ENCODE measurements around the gene UGCG. TPM values are rescaled to one million over a fixed set of nuclear protein-coding genes. Genes with fewer than 3 reads are reported as not detected.

Gene UGCG
- total and polyA plus RNA-seq, 2 donors (not counting 1 experiment from before 2014, with no cell fraction given): 23.9 to 53.5 TPM

GRCh38 chr9:111914749-111915424 lies 18.3 kb downstream of the UGCG start:
- intact Hi-C loops (cut with micrococcal nuclease): no loop called here

More at GRCh38 chr9:111914749-111915424, 18.3 kb downstream of the UGCG start:
- peak overlapping the region; percentile 86 for H3K27ac Mint-ChIP-seq
- H3K9me3 Mint-ChIP-seq (ENCODE audit: insufficient read depth): no peaks in the 10 kb centered on the region
- DNase-seq (no peak), ATAC-seq (ENCODE audit: low read depth) (no peak)
- H3K4me3 Mint-ChIP-seq: peak overlapping the region; percentile 55
- peaks cover 77% of the 10 kb centered on the region for H3K4me1 Mint-ChIP-seq
- Histone ChIP-seq H3K79me2 (ENCODE audit: control insufficient read depth, insufficient read depth, low read length) (peaks cover 97% of the 10 kb centered on the region), H4K20me1 (ENCODE audit: control insufficient read depth, insufficient read depth, low read length, poor library complexity, severe bottlenecking) (peaks cover 80% of the 10 kb centered on the region), H3K4me2 (replicated peaks; ENCODE audit: low read depth, low read length, poor library complexity, severe bottlenecking) (peak overlapping the region; percentile 36), H3K27me3 (replicated peaks in 1 of 4; ENCODE audit: control extremely low read depth in 1 of 4, control insufficient read depth in 3 of 4, insufficient read depth in 4 of 4, low read length in 3 of 4) (no peaks in the 10 kb centered on the region), H3K9me3 (ENCODE audit: control extremely low read depth in 1 of 3, control insufficient read depth in 2 of 3, insufficient read depth in 1 of 3, low read length in 2 of 3) (no peaks in the 10 kb centered on the region), H3K4me1 (ENCODE audit: control insufficient read depth in 2 of 2, insufficient read depth in 2 of 2, low read length in 2 of 2) (peaks cover 64 to 76% of the 10 kb centered on the region in 2 donors), H3K4me3 (ENCODE audit: control extremely low read depth in 1 of 5, extremely low read depth in 1 of 5, insufficient read depth in 1 of 5, low read depth in 2 of 5, low read length in 4 of 5) (peak overlapping the region in 1 of 5 experiments; percentile 3), H3K9ac (ENCODE audit: low read length) (no peak overlapping the region), H2AFZ (ENCODE audit: insufficient read depth, low read depth, low read length, poor library complexity, severe bottlenecking) (no peak overlapping the region), H3K27ac (ENCODE audit: low read length in 2 of 2) (peak overlapping the region in 1 of 2 donors; percentile 28), H3K36me3 (replicated peaks in 1 of 2; ENCODE audit: control extremely low read depth in 1 of 2, control insufficient read depth in 1 of 2, extremely low read depth in 1 of 2, insufficient read depth in 2 of 2, low read length in 1 of 2) (peaks cover 5 to 46% of the 10 kb centered on the region in 2 experiments)
- TF ChIP-seq CTCF (IDR thresholded peaks at IDR 0.05) (no peak), EZH2 (IDR thresholded peaks at IDR 0.05; ENCODE audit: borderline replicate concordance, insufficient read depth, low read depth, low read length, poor library complexity, severe bottlenecking) (no peak)
- WGBS (ENCODE audit: insufficient coverage): no CpG with 5 or more reads among the region's 4 CpGs
- H3K27me3 Mint-ChIP-seq: no peaks in the 10 kb centered on the region
- CTCF ChIA-PET: interaction anchor here (0.8 to 2.9 kb wide), 8 partner anchors 9 to 160 kb away, joined by 3 to 17 read pairs (median 4); no protein-coding TSS in a partner anchor
- POLR2A ChIA-PET: interaction anchor here (1.5 kb wide), 1 partner anchor 18 kb away, joined by 3 read pairs; no protein-coding TSS in a partner anchor

Data from B cell (primary cell).